OCI-LY1 (cell line): ENCODE results near the gene DDC.

Experiments used
- EZH2 ChIP-seq: fragments of 200-600 bp; sonication (generic), shearing (Covaris generic); IDR thresholded peaks from 2 replicates; pipeline ENCODE4 v1.8.0; 2017; ENCODE audit warnings: borderline replicate concordance, mixed run types, mild to moderate bottlenecking, antibody characterized with exemption, low read length, moderate library complexity, mixed read lengths
- TF ChIP-seq, protein P1 (sequence below): fragments of 200-600 bp; sonication (generic), shearing (Covaris generic); IDR thresholded peaks from 2 replicates; pipeline ENCODE4 v1.5.1; 2017; ENCODE audit warnings: mild to moderate bottlenecking, antibody characterized with exemption, low read length, moderate library complexity, mixed read lengths

DNA sequence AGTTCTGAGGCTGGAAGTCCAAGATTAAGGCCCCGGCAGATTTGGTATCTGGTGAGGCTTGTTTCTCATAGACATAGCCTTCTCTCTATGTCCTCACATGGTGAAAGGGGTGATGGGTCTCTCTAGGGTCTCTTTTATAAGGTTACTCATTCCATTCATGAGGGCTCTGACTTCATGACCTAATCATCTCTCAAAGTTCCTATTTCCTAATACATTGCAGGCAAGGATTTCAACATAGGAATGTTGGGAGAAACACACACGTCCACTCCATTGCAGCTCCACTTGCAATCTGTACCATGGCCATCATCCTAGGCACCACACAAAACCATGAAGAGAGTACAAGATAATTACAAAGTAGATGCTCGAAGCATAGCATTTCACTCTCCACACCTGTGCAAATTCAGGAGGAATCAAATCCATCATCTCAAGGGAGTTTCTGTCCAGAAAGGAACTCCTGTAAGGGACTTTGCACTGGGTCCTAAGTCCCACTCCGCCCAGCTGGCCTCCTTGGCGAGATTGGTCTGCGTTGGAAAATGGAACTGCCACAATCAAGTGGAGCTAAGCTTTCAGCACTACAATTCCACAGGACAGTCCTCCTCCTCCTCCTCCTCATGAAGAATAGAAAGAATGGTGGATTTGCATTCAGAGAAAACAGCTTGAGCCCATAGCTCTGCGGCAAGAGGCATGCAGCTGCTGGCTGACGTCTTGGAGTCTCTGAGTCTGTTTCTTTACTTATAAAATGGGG, 8.8 kb downstream of the DDC start:
- TF ChIP-seq, protein P1, sequence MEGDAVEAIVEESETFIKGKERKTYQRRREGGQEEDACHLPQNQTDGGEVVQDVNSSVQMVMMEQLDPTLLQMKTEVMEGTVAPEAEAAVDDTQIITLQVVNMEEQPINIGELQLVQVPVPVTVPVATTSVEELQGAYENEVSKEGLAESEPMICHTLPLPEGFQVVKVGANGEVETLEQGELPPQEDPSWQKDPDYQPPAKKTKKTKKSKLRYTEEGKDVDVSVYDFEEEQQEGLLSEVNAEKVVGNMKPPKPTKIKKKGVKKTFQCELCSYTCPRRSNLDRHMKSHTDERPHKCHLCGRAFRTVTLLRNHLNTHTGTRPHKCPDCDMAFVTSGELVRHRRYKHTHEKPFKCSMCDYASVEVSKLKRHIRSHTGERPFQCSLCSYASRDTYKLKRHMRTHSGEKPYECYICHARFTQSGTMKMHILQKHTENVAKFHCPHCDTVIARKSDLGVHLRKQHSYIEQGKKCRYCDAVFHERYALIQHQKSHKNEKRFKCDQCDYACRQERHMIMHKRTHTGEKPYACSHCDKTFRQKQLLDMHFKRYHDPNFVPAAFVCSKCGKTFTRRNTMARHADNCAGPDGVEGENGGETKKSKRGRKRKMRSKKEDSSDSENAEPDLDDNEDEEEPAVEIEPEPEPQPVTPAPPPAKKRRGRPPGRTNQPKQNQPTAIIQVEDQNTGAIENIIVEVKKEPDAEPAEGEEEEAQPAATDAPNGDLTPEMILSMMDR, result no peak
- no peak for TF ChIP-seq EZH2
